ENCODE data around the gene MKRN2. TPM values are rescaled to one million over a fixed set of nuclear protein-coding genes. Genes with fewer than 3 reads are reported as not detected.

MKRN2 gene
- total and polyA plus RNA-seq, 2 of the 8 experiments (the other 6 are each of a cell fraction or from before 2014, with no cell fraction given), result 15.3 to 17.6 TPM

GRCh38 chr3:12624056-12624455 is 67.2 kb downstream of the MKRN2 start:
- CTCF ChIA-PET (ENCODE audit: partially characterized antibody), result interaction anchor here (1.0 kb wide), 2 partner anchors 9 to 27 kb away, joined by 3 read pairs; no protein-coding TSS in a partner anchor

More at GRCh38 chr3:12624056-12624455, 67.2 kb downstream of the MKRN2 start:
- Histone ChIP-seq H4K8ac (ENCODE audit: extremely low read depth, insufficient read depth, low read length) (no peak overlapping the region), H4K91ac (replicated peaks; ENCODE audit: insufficient read length, low read length) (no peak overlapping the region), H2AK5ac (ENCODE audit: low read depth, low read length) (no peak overlapping the region), H3K9me3 (ENCODE audit: insufficient read depth in 2 of 2, low read depth in 1 of 2, low read length in 1 of 2) (no peaks in the 10 kb centered on the region), H3K79me1 (ENCODE audit: low read depth, low read length) (peaks cover 3% of the 10 kb centered on the region; the same call in 1 of the 2 replicates), H2BK120ac (replicated peaks; ENCODE audit: low read depth, low read length) (no peak overlapping the region), H3K23me2 (ENCODE audit: low read depth, low read length) (no peaks in the 10 kb centered on the region), H2AFZ (ENCODE audit: low read length) (no peak overlapping the region), H4K5ac (ENCODE audit: insufficient read length, low read depth, low read length) (no peak overlapping the region), H2BK12ac (ENCODE audit: low read depth, low read length) (no peak overlapping the region), H3K56ac (replicated peaks; ENCODE audit: insufficient read length, low read depth, low read length) (no peak overlapping the region), H3K27me3 (replicated peaks in 1 of 4; ENCODE audit: control insufficient read depth in 3 of 4, extremely low read depth in 1 of 4, insufficient read depth in 3 of 4, low read length in 3 of 4) (no peaks in the 10 kb centered on the region), H3K4me3 (ENCODE audit: extremely low read depth in 1 of 4, insufficient read depth in 2 of 4, low read depth in 3 of 4, low read length in 4 of 4) (no peak overlapping the region), H3K4me1 (replicated peaks in 1 of 4; ENCODE audit: control insufficient read depth in 3 of 4, insufficient read depth in 4 of 4, low read length in 3 of 4) (no peaks in the 10 kb centered on the region), H3K79me2 (ENCODE audit: control insufficient read depth in 1 of 2, insufficient read depth in 2 of 2, low read length in 2 of 2) (peaks cover 12 to 92% of the 10 kb centered on the region in 2 experiments), H3K14ac (ENCODE audit: insufficient read length) (no peak overlapping the region), H3K27ac (ENCODE audit: low read depth, low read length) (no peak overlapping the region), H3K18ac (ENCODE audit: extremely low read depth, low read length) (no peak overlapping the region), H3K23ac (ENCODE audit: insufficient read length) (no peak overlapping the region), H3K4ac (replicated peaks; ENCODE audit: insufficient read length, low read depth, low read length) (no peak overlapping the region), H3K36me3 (ENCODE audit: control insufficient read depth in 2 of 4, insufficient read depth in 4 of 4, low read length in 3 of 4) (no peaks in the 10 kb centered on the region), H3K4me2 (ENCODE audit: insufficient read depth in 1 of 2, low read depth in 2 of 2, low read length in 2 of 2) (no peak overlapping the region), H2BK5ac (ENCODE audit: low read depth, low read length) (no peak overlapping the region), H2BK15ac (ENCODE audit: low read length) (no peak overlapping the region), H2BK20ac (ENCODE audit: low read length) (no peak overlapping the region), H4K20me1 (replicated peaks in 1 of 2; ENCODE audit: control insufficient read depth in 1 of 2, insufficient read depth in 2 of 2, low read length in 2 of 2) (peaks cover 12 to 15% of the 10 kb centered on the region in 2 experiments), H3K9ac (replicated peaks in 1 of 4; ENCODE audit: extremely low read depth in 1 of 4, low read depth in 3 of 4, low read length in 3 of 4) (no peak overlapping the region)
- WGBS, 2 experiments (ENCODE audit: extremely low coverage in 1 of 2, insufficient coverage in 1 of 2, insufficient read length in 1 of 2, insufficient replicate concordance in 2 of 2, low coverage in 1 of 2, low lambda C conversion rate in 2 of 2, missing lambda C conversion rate in 1 of 2), result 89% methylated on average over 5 of the region's 5 CpGs; no CpG with 5 or more reads in 1 of the 2 experiments
- POLR2A ChIA-PET (ENCODE audit: partially characterized antibody), result interaction anchor here (1.2 kb wide), 1 partner anchor 40 kb away, joined by 3 read pairs; the partner anchor contains the start of gene RAF1
- DNase-seq (ENCODE audit: low read depth in 1 of 2, low spot score in 2 of 2), result no peak
- no peak for TF ChIP-seq SAP30 (IDR thresholded peaks at IDR 0.05; ENCODE audit: insufficient read depth, insufficient replicate concordance, low read length)
- TF ChIP-seq KDM5A (IDR thresholded peaks at IDR 0.05; ENCODE audit: low read length), result no peak
- no peak for TF ChIP-seq RBBP5 (IDR thresholded peaks at IDR 0.05; ENCODE audit: borderline replicate concordance, low read depth, low read length)
- no peak for TF ChIP-seq EGR1 (IDR thresholded peaks at IDR 0.05; ENCODE audit: borderline replicate concordance, low read depth, low read length)
- TF ChIP-seq CREB1 (IDR thresholded peaks at IDR 0.05), result no peak
- TF ChIP-seq SIN3A (conservative IDR thresholded peaks at IDR 0.05 in 1 of 2, IDR thresholded peaks at IDR 0.05 in 1 of 2; ENCODE audit: low read depth in 1 of 2, low read length in 2 of 2), result no peak
- no peak for TF ChIP-seq SP4 (IDR thresholded peaks at IDR 0.05; ENCODE audit: low read length)
- TF ChIP-seq EZH2 (IDR thresholded peaks at IDR 0.05; ENCODE audit: low read depth, low read length, severe bottlenecking), result no peak
- no peak for TF ChIP-seq CBX8 (IDR thresholded peaks at IDR 0.05; ENCODE audit: borderline replicate concordance, low read depth, low read length)
- TF ChIP-seq POU5F1 (IDR thresholded peaks at IDR 0.05; ENCODE audit: low read depth, low read length), result no peak
- TF ChIP-seq FOSL1 (IDR thresholded peaks at IDR 0.05; ENCODE audit: insufficient read depth, low read depth, low read length), result no peak
- TF ChIP-seq PHF8 (conservative IDR thresholded peaks at IDR 0.05; ENCODE audit: low read depth, low read length), result no peak
- no peak for FAIRE-seq
